ENCODE measurements around the gene AP2A2. TPM values are rescaled to one million over a fixed set of nuclear protein-coding genes. Genes with fewer than 3 reads are reported as not detected.

Gene AP2A2
- total RNA-seq, 1 experiment from 2014 or later: 55.5 TPM

DNA sequence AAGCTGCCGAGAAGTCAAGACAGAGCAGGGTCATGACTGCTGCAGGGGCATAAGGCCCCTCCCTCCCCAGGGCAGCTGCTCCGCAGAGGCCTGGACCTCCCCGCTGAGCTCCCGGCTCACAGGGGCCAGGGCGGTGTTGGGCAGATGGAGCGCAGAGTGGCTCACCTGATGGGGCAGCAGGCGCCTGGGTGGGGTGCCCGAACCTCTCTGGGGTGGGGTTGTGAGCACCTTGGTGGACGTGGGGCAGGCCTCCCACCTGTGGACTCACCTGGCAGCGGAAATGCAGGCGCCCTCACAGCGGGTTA, 87.9 kb downstream of the AP2A2 start:
- Histone ChIP-seq H4K20me1 (ENCODE audit: insufficient read depth) (no peaks in the 10 kb centered on the region), H3K36me3 (ENCODE audit: control insufficient read depth in 1 of 2, insufficient read depth in 2 of 2, low read length in 2 of 2) (peaks cover 5 to 6% of the 10 kb centered on the region in 2 experiments; a peak in 3 of 4 replicates), H2AFZ (ENCODE audit: low read depth, low read length, poor library complexity, severe bottlenecking) (no peak overlapping the region), H3K4me1 (ENCODE audit: control insufficient read depth in 1 of 2, insufficient read depth in 2 of 2, low read length in 2 of 2) (no peaks in the 10 kb centered on the region), H3K27me3 (ENCODE audit: insufficient read depth, low read length) (no peaks in the 10 kb centered on the region), H3K79me2 (ENCODE audit: insufficient read depth, low read length) (no peaks in the 10 kb centered on the region), H3K4me2 (ENCODE audit: low read length) (no peak overlapping the region), H3K9me2 (ENCODE audit: insufficient read depth) (no peaks in the 10 kb centered on the region), H3K9me3 (ENCODE audit: control insufficient read depth in 1 of 2, insufficient read depth in 1 of 2, low read depth in 1 of 2, low read length in 2 of 2) (no peaks in the 10 kb centered on the region), H3K27ac (ENCODE audit: low read depth, low read length) (no peak overlapping the region), H3K4me3 (replicated peaks in 1 of 2; ENCODE audit: low read depth in 1 of 2, low read length in 2 of 2) (no peak overlapping the region), H3K9ac (ENCODE audit: low read length) (no peak overlapping the region)
- TF ChIP-seq ZFX (IDR thresholded peaks at IDR 0.05): no peak
- no peak for TF ChIP-seq ZNF274 (IDR thresholded peaks at IDR 0.05; ENCODE audit: low read depth, low read length)
- TF ChIP-seq, protein P1, sequence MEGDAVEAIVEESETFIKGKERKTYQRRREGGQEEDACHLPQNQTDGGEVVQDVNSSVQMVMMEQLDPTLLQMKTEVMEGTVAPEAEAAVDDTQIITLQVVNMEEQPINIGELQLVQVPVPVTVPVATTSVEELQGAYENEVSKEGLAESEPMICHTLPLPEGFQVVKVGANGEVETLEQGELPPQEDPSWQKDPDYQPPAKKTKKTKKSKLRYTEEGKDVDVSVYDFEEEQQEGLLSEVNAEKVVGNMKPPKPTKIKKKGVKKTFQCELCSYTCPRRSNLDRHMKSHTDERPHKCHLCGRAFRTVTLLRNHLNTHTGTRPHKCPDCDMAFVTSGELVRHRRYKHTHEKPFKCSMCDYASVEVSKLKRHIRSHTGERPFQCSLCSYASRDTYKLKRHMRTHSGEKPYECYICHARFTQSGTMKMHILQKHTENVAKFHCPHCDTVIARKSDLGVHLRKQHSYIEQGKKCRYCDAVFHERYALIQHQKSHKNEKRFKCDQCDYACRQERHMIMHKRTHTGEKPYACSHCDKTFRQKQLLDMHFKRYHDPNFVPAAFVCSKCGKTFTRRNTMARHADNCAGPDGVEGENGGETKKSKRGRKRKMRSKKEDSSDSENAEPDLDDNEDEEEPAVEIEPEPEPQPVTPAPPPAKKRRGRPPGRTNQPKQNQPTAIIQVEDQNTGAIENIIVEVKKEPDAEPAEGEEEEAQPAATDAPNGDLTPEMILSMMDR (IDR thresholded peaks at IDR 0.05 in 2 of 3, conservative IDR thresholded peaks at IDR 0.05 in 1 of 3; ENCODE audit: borderline replicate concordance in 1 of 3, insufficient read depth in 1 of 3, low read depth in 2 of 3, low read length in 2 of 3): no peak
- TF ChIP-seq, protein P2, sequence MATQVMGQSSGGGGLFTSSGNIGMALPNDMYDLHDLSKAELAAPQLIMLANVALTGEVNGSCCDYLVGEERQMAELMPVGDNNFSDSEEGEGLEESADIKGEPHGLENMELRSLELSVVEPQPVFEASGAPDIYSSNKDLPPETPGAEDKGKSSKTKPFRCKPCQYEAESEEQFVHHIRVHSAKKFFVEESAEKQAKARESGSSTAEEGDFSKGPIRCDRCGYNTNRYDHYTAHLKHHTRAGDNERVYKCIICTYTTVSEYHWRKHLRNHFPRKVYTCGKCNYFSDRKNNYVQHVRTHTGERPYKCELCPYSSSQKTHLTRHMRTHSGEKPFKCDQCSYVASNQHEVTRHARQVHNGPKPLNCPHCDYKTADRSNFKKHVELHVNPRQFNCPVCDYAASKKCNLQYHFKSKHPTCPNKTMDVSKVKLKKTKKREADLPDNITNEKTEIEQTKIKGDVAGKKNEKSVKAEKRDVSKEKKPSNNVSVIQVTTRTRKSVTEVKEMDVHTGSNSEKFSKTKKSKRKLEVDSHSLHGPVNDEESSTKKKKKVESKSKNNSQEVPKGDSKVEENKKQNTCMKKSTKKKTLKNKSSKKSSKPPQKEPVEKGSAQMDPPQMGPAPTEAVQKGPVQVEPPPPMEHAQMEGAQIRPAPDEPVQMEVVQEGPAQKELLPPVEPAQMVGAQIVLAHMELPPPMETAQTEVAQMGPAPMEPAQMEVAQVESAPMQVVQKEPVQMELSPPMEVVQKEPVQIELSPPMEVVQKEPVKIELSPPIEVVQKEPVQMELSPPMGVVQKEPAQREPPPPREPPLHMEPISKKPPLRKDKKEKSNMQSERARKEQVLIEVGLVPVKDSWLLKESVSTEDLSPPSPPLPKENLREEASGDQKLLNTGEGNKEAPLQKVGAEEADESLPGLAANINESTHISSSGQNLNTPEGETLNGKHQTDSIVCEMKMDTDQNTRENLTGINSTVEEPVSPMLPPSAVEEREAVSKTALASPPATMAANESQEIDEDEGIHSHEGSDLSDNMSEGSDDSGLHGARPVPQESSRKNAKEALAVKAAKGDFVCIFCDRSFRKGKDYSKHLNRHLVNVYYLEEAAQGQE (IDR thresholded peaks at IDR 0.05; ENCODE audit: low read depth): no peak
- TF ChIP-seq JUND (IDR thresholded peaks at IDR 0.05): no peak
- no peak for TF ChIP-seq SIN3A (IDR thresholded peaks at IDR 0.05; ENCODE audit: low read depth)
- no peak for TF ChIP-seq SP1 (IDR thresholded peaks at IDR 0.05; ENCODE audit: low read depth)
- ATAC-seq (no peak), DNase-seq (ENCODE audit: low read depth, low spot score) (no peak)
- intact Hi-C loops (cut with micrococcal nuclease): no loop called here
- ChIA-PET RAD21 (ENCODE audit: low non-redundant PET in 1 of 2, low total read pairs in 2 of 2, uncharacterized antibody in 2 of 2, unreplicated experiment in 2 of 2) (no interaction called here), CTCF (no interaction called here), POLR2A (no interaction called here)
- BruUV-seq (replicated peaks): no TSS peak
